Measurements from ENCODE around the gene CDH13.
A peak's percentile ranks its signal among the peaks of the same experiment; 100 is the strongest.

- TF ChIP-seq CTCF (conservative IDR thresholded peaks at IDR 0.05; ENCODE audit: low read length) (peak; percentile 39; the same call in 1 of the 2 replicates), EZH2phosphoT487 (IDR thresholded peaks at IDR 0.05; ENCODE audit: borderline replicate concordance, low read depth, low read length) (no peak)
Observed at GRCh38 chr16:82755570-82756282, 129.0 kb downstream of the CDH13 start.

Measured in OCI-LY7 (cell line).